ENCODE data around the gene EIF2S1. TPM values are rescaled to one million over a fixed set of nuclear protein-coding genes. Genes with fewer than 3 reads are reported as not detected.
"Not testable (repeated sequence)": the region's sequence is repeated elsewhere in the genome, so short reads cannot be mapped to it uniquely, and the experiment has no call there.

EIF2S1 gene
- polyA plus RNA-seq, 1 donor: 85.7 TPM

DNA sequence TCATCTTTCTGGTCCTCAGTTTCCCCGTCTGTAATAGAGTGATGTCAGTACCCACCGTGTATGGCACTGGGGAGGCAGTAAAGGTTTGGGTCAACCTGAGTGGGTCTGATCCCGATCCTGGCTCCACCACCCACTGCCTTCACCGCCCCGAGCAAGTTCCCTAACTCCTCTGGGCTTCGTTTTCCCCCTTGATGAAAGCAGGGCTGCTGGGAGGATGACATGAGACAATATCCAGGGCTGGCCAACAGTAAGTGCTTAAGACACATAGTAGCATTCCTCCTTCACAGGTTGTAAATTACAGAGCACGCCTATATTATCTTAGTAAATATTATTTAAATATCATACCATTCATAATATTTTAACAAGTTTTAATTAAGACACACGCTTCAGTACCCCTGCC lies 51.2 kb downstream of the EIF2S1 start:
- DNase-seq (ENCODE audit: low read depth): no peak

- no peak for DNase-seq (ENCODE audit: low read depth)
Observed at GRCh38 chr14:67411820-67412421, 51.8 kb downstream of the EIF2S1 start, which contains the start of gene PLEK2. PLEK2 (minus strand) TSS chr14:67412165; CDS start chr14:67412059, 106 bp downstream.

GRCh38 chr14:67413806-67414769 lies 54.0 kb downstream of the EIF2S1 start:
- DNase-seq (ENCODE audit: low read depth): no peak

DNA sequence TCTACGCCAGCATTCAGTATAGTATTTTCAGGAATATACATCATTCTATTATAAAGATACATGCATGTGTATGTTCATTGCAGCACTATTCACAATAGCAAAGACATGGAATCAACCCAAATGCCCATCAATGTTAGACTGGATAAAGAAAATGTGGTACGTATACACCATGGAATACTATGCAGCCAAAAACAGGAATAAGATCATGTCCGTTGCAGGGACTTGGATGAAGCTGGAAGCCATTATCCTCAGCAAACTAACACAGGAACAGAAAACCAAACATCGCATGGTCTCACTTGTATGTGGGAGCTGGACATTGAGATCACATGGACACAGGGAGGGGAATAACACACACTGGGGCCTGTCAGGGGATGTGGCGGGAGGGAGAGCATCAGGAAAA lies 55.5 kb downstream of the EIF2S1 start:
- not testable (repeated sequence) for DNase-seq (ENCODE audit: low read depth)

DNA sequence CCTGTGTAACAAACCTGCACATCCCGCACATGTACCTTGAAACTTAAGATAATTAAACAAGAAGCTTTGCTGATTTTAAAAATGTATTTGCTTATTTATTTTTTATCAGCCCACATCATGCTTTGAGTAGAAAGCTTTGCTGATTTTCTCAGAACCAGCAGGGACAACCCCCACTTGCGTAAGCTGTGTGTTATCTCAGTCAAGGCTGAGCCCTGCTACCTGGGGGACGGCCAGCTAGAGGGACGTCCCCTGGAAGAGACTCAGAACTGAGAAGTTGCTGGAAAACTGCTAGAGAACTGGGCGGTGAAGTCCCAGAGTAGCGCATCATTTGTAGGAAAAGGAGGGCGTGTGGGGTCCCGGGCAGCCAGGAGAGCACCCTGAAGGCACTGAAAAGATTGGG lies 56.0 kb downstream of the EIF2S1 start:
- DNase-seq (ENCODE audit: low read depth): no peak

GRCh38 chr14:67416810-67417209 lies 56.7 kb downstream of the EIF2S1 start:
- DNase-seq (ENCODE audit: low read depth): no peak

DNA sequence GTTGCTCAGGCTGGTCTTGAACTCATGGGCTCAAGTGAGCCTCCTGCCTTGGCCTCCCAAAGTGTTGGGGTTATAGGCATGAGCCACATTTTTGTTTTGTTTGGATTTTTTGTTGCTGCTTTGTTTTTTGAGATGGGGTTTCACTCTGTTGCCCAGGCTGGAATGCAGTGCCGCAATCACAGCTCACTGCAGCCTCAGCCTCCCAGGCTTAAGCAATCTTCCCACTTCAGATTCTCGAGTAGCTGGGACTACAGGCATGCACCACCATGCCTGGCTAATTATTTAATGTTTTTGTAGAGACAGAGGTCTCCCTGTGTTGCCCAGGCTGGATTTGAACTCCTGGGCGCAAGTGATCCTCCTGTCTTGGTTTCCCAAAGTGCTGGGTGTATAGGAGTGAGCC lies 57.5 kb downstream of the EIF2S1 start:
- DNase-seq (ENCODE audit: low read depth): no peak

- no peak for DNase-seq (ENCODE audit: low read depth)
Observed at GRCh38 chr14:67418401-67419191, 58.5 kb downstream of the EIF2S1 start.

DNA sequence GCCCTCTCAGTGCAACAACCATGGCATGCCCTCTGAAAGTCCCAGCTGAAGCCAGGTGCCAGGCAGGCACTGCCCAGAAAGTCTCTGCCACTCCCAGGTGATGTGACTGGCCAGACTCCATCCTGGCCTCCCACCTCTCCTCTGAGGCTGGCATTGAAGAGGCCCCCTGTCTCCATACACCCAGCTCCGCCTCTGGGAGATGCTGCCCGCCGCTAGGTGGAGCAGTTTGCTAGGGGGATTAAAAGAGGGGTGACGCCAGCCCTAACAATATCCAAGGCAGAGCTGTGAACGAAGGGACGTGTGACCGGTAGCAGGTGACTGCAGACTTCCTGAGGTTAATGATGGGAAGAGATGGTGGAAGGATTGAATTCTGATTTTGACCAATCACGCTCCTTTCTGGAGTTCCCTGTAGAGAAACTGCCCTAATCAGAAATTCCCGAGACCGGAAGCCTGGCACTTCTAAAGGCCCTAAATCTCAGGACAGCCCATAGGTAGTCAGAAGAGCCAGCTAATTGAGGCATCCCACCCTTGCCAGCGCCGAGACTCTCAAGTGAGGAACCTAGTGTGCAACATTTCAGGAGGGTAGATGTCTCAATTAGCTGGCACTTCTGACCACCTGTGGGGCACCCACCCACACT lies 60.1 kb downstream of the EIF2S1 start:
- no peak for DNase-seq (ENCODE audit: low read depth)

GRCh38 chr14:67421356-67422224 lies 61.5 kb downstream of the EIF2S1 start:
- DNase-seq (ENCODE audit: low read depth): no peak

GRCh38 chr14:67423424-67423823 lies 63.3 kb downstream of the EIF2S1 start:
- no peak for DNase-seq (ENCODE audit: low read depth)

- DNase-seq (ENCODE audit: low read depth): no peak
Observed at GRCh38 chr14:67424539-67424938, 64.4 kb downstream of the EIF2S1 start.

DNA sequence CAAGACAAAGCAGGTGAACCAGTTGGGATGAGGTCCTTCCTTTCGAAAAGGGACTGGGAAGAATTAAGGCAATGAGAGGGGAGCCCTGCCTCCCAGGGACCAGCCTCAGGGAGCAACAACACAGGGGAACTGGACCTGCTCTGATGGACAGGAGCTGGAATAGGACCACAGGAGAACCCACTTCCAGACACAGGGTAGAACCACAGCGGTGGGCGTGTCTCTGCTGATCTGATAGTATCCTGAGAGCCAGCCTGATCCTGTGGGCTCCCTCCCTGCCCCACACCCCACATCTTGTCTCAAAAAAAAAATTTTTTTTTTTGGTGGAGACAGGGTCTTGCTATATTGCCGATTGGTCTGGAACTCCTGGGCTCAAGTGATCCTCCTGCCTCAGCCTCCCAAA lies 65.5 kb downstream of the EIF2S1 start:
- no peak for DNase-seq (ENCODE audit: low read depth)

DNA sequence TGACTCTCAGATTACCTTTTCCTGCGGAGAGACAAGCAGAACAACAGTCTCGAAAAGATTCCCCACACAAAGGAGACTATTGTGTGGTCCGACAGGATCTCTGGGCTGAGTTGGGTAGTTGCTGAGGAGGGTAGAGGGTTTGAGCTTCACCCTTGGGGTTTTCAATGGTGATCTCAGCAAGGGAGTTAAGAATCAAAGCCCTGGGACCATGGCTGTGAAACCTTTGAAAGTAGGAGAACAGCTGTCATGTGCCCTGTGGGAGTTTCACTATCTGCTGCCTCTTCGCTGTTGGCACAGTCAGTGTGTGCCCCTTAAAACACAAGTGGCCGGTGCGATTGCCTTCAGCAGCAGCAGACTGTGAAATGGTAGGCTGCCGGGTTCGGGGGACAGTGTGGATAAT lies 66.0 kb downstream of the EIF2S1 start:
- no peak for DNase-seq (ENCODE audit: low read depth)

DNA sequence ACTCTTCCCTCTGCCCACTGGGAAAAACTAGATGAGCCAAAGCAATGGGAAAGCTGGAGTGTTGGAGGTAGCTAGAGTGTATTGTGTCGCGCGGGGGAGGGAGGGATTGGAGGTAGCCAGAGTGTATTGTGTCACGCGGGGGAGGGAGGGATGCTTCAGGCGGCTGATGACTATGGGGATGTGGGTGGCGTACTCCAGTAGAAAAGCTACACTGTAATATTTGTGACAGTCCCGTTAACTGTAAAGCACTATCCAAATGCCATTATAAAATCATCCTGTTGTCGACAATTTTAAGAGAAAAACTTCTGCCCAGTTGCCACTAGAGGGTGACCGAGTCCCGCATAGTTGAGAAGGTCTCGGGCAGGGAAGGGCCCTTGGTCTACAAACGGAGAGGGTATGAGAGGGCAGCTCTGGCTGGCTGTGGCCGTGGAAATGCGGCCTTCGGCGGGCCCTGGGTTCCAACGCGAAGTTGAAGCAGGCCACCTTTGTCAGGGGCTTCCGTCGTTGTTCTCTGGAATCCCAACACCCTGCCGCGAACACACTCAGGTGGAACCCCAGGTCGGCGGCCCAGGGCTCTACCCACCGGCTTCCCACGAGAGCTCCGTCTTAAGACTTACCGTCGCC lies 67.0 kb downstream of the EIF2S1 start:
- peak; percentile 28 for DNase-seq (ENCODE audit: low read depth)

DNA sequence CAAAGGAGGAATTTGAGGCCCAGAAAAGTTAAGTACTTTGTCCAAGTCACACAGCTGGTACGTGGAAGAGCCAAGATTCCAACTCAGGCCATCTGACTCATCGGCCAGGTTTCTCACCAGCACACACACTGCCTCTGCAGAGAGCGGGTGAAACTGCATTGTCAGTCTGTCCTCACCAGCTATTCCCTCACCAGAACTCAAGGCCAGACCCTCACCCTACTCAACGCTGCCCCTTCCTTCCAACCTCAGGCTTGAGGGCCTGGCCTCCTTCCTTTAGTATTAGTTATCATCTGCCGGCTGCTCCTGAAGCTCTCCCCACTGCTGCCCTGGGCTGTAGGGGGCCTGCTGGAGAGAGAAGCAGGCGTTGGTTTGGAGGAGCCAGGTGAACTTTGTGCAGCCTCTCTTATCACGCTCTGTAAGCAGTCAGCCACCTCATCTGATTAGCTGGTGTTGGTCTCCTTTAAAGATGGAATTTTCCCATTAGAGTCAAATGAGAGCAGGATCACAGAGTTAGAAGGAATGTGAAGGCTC lies 68.4 kb downstream of the EIF2S1 start:
- DNase-seq (ENCODE audit: low read depth): no peak

DNA sequence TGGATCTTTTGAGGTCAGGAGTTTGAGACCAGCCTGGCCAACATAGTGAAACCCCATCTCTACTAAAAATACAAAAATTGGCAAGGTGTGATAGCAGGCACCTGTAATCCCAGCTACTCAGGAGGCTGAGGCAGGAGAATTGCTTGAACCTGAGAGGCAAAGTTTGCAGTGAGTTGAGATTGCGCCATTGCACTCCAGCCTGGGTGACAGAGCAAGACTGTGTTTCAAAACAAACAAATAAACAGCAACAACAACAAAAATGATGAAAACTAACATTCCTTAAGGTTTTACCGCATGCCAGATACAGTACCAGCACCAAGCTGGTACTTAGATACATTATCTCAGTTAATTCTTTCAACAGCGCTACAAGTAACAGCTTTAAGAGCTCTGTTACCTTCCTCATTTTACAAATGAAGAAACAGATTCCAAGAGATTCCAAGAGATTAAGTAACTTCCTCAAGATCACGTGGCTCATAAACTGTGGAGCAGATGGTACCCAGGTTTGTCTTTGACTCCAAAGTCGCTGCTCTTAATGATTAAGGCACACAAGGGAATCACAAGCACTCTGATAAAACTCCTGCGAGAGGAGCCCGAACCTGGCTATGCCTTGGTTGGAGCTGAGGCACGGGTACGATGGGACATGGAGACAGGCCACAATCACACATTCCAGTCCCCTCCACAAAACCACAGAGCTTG lies 69.5 kb downstream of the EIF2S1 start:
- no peak for DNase-seq (ENCODE audit: low read depth)

- DNase-seq (ENCODE audit: low read depth): no peak
Observed at GRCh38 chr14:67432050-67432564, 72.0 kb downstream of the EIF2S1 start.

DNA sequence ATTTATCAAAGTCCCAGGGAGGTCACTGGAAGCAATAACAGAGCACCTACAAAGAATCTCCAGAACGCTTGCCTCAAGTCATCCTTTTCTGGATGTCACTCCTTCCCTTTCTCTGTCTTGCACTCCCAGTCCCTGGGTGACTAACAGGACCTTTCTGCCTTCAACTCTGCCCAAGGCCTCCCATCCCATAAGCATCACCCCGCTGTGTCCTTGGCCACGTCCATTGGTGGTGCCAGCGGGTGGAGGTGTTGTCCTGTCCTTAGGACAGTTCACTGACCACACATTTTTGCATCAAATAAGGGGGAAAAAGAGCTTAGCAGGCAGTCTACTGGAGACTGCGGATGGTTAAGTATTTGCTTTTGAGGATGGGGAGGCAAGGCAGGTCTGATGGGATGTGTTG lies 75.5 kb downstream of the EIF2S1 start:
- no peak for DNase-seq (ENCODE audit: low read depth)

All from forelimb muscle (tissue), 1 donor.